Chondrocyte (in vitro differentiated cells): ENCODE data around the gene ITM2C. TPM values are rescaled to one million over a fixed set of nuclear protein-coding genes. Genes with fewer than 3 reads are reported as not detected.

ENCODE experiments used
- DNase-seq: peaks from one replicate; pipeline ENCODE4 v3.0.0; 2021; ENCODE audit warnings: mixed read lengths, low spot score
- H3K27ac Mint-ChIP-seq: one replicate; pipeline ENCODE4 v1.8.0; 2021; ENCODE audit warnings: mild to moderate bottlenecking, moderate library complexity, mixed read lengths; ENCODE audit not compliant: unreplicated experiment
- H3K27me3 Mint-ChIP-seq: 2 replicates; pipeline ENCODE4 v1.8.0; 2021; ENCODE audit warnings: low read depth, mixed read lengths
- H3K36me3 Mint-ChIP-seq: 2 replicates; pipeline ENCODE4 v1.8.0; 2021; ENCODE audit warnings: low read depth, mixed read lengths
- H3K4me1 Mint-ChIP-seq: 2 replicates; pipeline ENCODE4 v1.8.0; 2021; ENCODE audit warnings: low read depth, mild to moderate bottlenecking, mixed read lengths
- H3K4me3 Mint-ChIP-seq: one replicate; pipeline ENCODE4 v1.8.0; 2021; ENCODE audit warnings: mild to moderate bottlenecking, moderate library complexity, mixed read lengths; ENCODE audit not compliant: unreplicated experiment
- H3K9me3 Mint-ChIP-seq: 2 replicates; pipeline ENCODE4 v1.8.0; 2021; ENCODE audit warnings: low read depth, mixed read lengths
- CTCF ChIP-seq: fragments of 200-600 bp; sonication (generic); IDR thresholded peaks from 2 replicates; pipeline ENCODE4 v1.5.0; 2021; ENCODE audit warnings: antibody characterized with exemption, mild to moderate bottlenecking, moderate library complexity
- total RNA-seq: library from RNA; stranded (reverse); gene quantifications from 3 replicates; pipeline ENCODE4 v1.2.1, GENCODE V29; 2021

ITM2C gene
- total RNA-seq, 1 donor from 2014 or later = 208 TPM

GRCh38 chr2:230889911-230890601 lies 25.3 kb downstream of the ITM2C start:
- no peak for TF ChIP-seq CTCF
- no peak overlapping the region for H3K4me3 Mint-ChIP-seq
- no peaks in the 10 kb centered on the region for H3K27me3 Mint-ChIP-seq
- peaks cover 8% of the 10 kb centered on the region for H3K4me1 Mint-ChIP-seq
- H3K9me3 Mint-ChIP-seq = peaks cover 5% of the 10 kb centered on the region
- peak; percentile 69 for DNase-seq
- no peaks in the 10 kb centered on the region for H3K36me3 Mint-ChIP-seq
- no peak overlapping the region for H3K27ac Mint-ChIP-seq

GRCh38 chr2:230890646-230891045 lies 25.9 kb downstream of the ITM2C start:
- H3K27ac Mint-ChIP-seq = no peak overlapping the region
- TF ChIP-seq CTCF = no peak
- peaks cover 8% of the 10 kb centered on the region for H3K4me1 Mint-ChIP-seq
- H3K27me3 Mint-ChIP-seq = no peaks in the 10 kb centered on the region
- no peak overlapping the region for H3K4me3 Mint-ChIP-seq
- H3K9me3 Mint-ChIP-seq = peaks cover 5% of the 10 kb centered on the region
- H3K36me3 Mint-ChIP-seq = no peaks in the 10 kb centered on the region
- peak; percentile 34 for DNase-seq

DNA sequence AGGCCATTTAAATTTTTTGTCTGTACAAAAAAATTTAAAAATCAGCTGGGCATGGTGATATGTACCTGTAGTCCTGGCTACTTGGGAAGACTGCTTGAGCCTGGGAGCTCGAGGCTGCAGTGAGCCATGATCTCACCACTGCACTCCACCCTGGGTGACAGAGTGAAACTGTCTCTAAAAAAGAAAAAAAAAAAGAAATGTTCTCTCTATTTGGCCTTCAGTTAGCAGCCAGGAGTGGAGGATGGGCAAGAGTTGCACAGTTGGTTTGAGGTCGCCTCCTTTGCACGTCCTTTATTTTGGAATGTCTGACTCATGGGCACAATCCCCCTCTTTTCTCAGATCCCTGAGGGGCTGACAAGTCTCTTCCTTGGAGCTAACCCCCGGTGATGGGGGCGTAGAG lies 26.3 kb downstream of the ITM2C start:
- no peak overlapping the region for H3K4me3 Mint-ChIP-seq
- H3K4me1 Mint-ChIP-seq = peaks cover 8% of the 10 kb centered on the region
- TF ChIP-seq CTCF = no peak
- peak overlapping the region; percentile 27 for H3K27ac Mint-ChIP-seq
- no peaks in the 10 kb centered on the region for H3K27me3 Mint-ChIP-seq
- H3K36me3 Mint-ChIP-seq = no peaks in the 10 kb centered on the region
- peak; percentile 18 for DNase-seq
- H3K9me3 Mint-ChIP-seq = peaks cover 5% of the 10 kb centered on the region

DNA sequence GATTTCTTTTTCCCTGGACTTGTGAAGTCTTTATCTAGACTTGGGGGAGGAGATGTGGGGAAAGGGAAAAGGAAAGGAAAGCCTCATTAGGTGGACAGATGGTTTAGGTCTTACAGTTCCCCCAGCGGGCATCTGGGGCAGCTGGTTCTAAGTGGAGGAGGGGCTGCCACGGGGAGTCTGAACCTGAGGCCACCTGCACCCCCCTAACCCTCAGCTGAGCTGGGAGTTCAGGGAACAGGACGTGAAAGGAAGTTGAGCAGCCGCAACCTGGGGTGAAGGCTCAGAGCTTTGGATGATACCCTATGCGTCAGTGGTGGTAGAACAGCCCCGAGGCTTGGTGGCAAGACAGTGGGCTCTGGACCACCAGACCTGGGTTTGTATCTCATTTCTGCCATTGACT lies 26.8 kb downstream of the ITM2C start:
- Mint-ChIP-seq H3K27me3 (no peaks in the 10 kb centered on the region), H3K4me3 (no peak overlapping the region), H3K27ac (peak overlapping the region; percentile 27), H3K4me1 (peaks cover 8% of the 10 kb centered on the region), H3K9me3 (peaks cover 5% of the 10 kb centered on the region), H3K36me3 (no peaks in the 10 kb centered on the region)
- TF ChIP-seq CTCF = no peak
- peak; percentile 50 for DNase-seq

DNA sequence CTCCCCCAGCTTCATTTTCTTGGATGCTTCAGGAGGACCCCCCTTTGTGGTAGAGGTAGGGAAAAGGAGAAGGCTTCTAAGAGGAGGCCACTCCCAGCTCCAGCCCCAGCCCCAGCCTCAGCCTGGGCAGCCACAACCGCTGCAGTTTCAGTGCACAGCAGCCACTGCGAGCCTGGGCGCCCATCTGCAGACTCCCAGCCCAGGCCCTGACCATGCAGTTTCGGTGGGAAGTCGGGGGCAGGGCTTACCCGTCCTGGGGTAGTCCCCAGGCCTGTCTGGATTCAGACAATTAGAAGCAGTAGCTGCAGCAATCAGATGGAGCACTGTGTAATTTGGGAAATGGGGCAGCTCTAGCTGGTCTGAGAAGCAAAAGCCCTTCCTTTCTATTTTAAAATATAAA lies 28.6 kb downstream of the ITM2C start:
- no peaks in the 10 kb centered on the region for H3K36me3 Mint-ChIP-seq
- TF ChIP-seq CTCF = no peak
- DNase-seq = no peak
- peaks cover 5% of the 10 kb centered on the region for H3K9me3 Mint-ChIP-seq
- peaks cover 8% of the 10 kb centered on the region for H3K4me1 Mint-ChIP-seq
- H3K4me3 Mint-ChIP-seq = no peak overlapping the region
- H3K27me3 Mint-ChIP-seq = no peaks in the 10 kb centered on the region
- H3K27ac Mint-ChIP-seq = no peak overlapping the region
